Panc1 (cell line): ENCODE results near the gene DNAH12. TPM values are rescaled to one million over a fixed set of nuclear protein-coding genes. Genes with fewer than 3 reads are reported as not detected.

Source experiments
- ATAC-seq: fragments of 200-7000 bp; cut with Tn5 transposase; 2 replicates; pipeline ENCODE4 v1.9.1; 2020; ENCODE audit warnings: mild to moderate bottlenecking, moderate library complexity
- BruUV-seq: library from RNA; stranded (reverse); fragments of 400-500 nt; replicated peaks from 2 replicates; lab custom pipeline; 2021; lab: Mats Ljungman, UMichigan
- CTCF ChIA-PET: fragments of 300-600 bp; sonication (Branson Sonifier 250); formaldehyde crosslinking; loops from one replicate; lab custom pipeline; 2022; ENCODE audit warnings: antibody characterized with exemption; lab: Charles Lee
- POLR2A ChIA-PET: fragments of 300-600 bp; sonication (Branson Sonifier 250); formaldehyde crosslinking; loops from one replicate; lab custom pipeline; 2022; ENCODE audit warnings: antibody characterized with exemption; lab: Charles Lee
- DNase-seq: peaks from one replicate; pipeline ENCODE4 v3.0.0-alpha.2; 2010; ENCODE audit warnings: low read depth, low spot score
- H3K27ac ChIP-seq: 2 replicates; pipeline ENCODE4 v1.5.1; 2011; ENCODE audit warnings: mild to moderate bottlenecking, low read length, inconsistent platforms
- H3K27me3 ChIP-seq: fragments of 200-500 bp; sonication (Bioruptor generic); 2 replicates; pipeline ENCODE4 v1.6.0; 2014; ENCODE audit warnings: low read length, inconsistent platforms; ENCODE audit not compliant: control insufficient read depth, insufficient read depth
- H3K36me3 ChIP-seq: fragments of 200-500 bp; sonication (Bioruptor generic); 2 replicates; pipeline ENCODE4 v1.5.1; 2014; ENCODE audit warnings: inconsistent platforms, mild to moderate bottlenecking, low read length, moderate library complexity; ENCODE audit not compliant: control insufficient read depth, insufficient read depth
- H3K4me1 ChIP-seq: 2 replicates; pipeline ENCODE4 v1.5.1; 2011; ENCODE audit warnings: inconsistent platforms, mild to moderate bottlenecking, low read length, moderate library complexity; ENCODE audit not compliant: control insufficient read depth, insufficient read depth
- H3K4me3 ChIP-seq, 2 experiments: 2 replicates each; pipeline ENCODE4 v1.5.1; 2011 to 2012; ENCODE audit warnings: low read depth in 2 of 2, low read length in 2 of 2, mild to moderate bottlenecking in 2 of 2, inconsistent platforms in 1 of 2, moderate library complexity in 1 of 2
- H3K9me3 ChIP-seq: fragments of 200-500 bp; sonication (Bioruptor generic); 2 replicates; pipeline ENCODE4 v1.5.1; 2014; ENCODE audit warnings: low read depth, mild to moderate bottlenecking, inconsistent platforms, low read length, moderate library complexity; ENCODE audit not compliant: control insufficient read depth, insufficient read depth
- POLR2AphosphoS5 ChIP-seq: IDR thresholded peaks from 2 replicates; pipeline ENCODE4 v1.6.1; 2012; ENCODE audit warnings: mild to moderate bottlenecking, low read depth, low read length, moderate library complexity
- SIN3A ChIP-seq: IDR thresholded peaks from 2 replicates; pipeline ENCODE4 v1.6.1; 2012; ENCODE audit warnings: low read depth, mild to moderate bottlenecking, low read length, moderate library complexity, borderline replicate concordance; ENCODE audit not compliant: insufficient read depth
- TCF7L2 ChIP-seq: IDR thresholded peaks from 2 replicates; pipeline ENCODE4 v1.6.1; 2011; ENCODE audit warnings: mild to moderate bottlenecking, low read depth, low read length, inconsistent platforms
- in situ Hi-C: cut with HindIII; loops from 2 replicates; pipeline ENCODE4 v1.10.0; 2016; ENCODE audit warnings: low sequenced_read_pairs, low pct_unique_long_range_greater_than_20kb
- intact Hi-C: fragments of 100-400 bp; cut with micrococcal nuclease; formaldehyde crosslinking; loops from one replicate; pipeline ENCODE4 v1.10.0; 2022; ENCODE audit not compliant: unreplicated experiment
- total RNA-seq: library from RNA; stranded (reverse); gene quantifications from one replicate; pipeline ENCODE4 v1.2.1, GENCODE V29; 2021; ENCODE audit not compliant: unreplicated experiment
- TF ChIP-seq, protein P1 (sequence below), 2 experiments: IDR thresholded peaks; 2 replicates each; pipeline ENCODE4 v1.6.1; 2011 to 2012; ENCODE audit warnings: low read depth in 2 of 2, control low read depth in 1 of 2, low read length in 1 of 2, mild to moderate bottlenecking in 1 of 2, moderate library complexity in 1 of 2; ENCODE audit not compliant: insufficient read depth in 1 of 2
- TF ChIP-seq, protein P2 (sequence below): fragments of 450-650 bp; IDR thresholded peaks from 2 replicates; pipeline ENCODE4 v1.5.1; 2017; ENCODE audit warnings: mild to moderate bottlenecking

The DNAH12 gene
- total RNA-seq, 1 experiment from 2014 or later: 0.21 TPM

DNA sequence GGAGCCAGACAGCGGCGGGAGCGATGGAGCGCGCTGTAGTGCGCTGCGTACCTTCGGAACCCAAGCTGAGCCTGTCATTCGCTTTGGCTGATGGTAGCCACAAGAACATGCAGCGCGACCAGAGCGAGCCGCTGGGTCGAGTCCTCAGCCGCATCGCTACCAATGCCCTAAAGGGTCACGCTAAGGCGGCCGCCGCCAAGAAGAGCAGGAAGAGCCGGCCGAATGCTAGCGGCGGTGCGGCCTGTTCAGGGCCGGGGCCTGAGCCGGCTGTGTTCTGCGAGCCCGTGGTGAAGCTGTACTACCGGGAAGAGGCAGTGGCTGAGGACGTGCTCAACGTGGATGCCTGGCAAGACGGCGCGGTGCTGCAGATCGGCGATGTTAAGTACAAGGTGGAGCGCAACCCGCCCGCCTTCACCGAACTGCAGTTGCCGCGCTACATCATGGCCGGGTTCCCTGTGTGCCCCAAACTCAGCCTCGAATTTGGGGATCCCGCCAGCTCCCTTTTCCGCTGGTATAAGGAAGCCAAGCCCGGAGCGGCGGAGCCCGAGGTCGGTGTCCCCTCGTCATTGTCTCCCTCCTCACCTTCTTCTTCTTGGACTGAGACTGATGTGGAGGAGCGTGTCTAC, 12.4 kb upstream of the DNAH12 start:
- intact Hi-C loops (loop anchor here (10.0 kb wide), 1 partner anchor 152 kb away; no protein-coding TSS in a partner anchor), in situ Hi-C loops (no loop called here)
- Histone ChIP-seq H3K36me3 (peaks cover 10% of the 10 kb centered on the region), H3K4me3 (peak overlapping the region; percentile 67 to 85), H3K9me3 (no peaks in the 10 kb centered on the region), H3K27ac (peak overlapping the region; percentile 97), H3K4me1 (peaks cover 4% of the 10 kb centered on the region; the same call in 1 of the 2 replicates), H3K27me3 (no peaks in the 10 kb centered on the region)
- BruUV-seq: no TSS peak
- ChIA-PET CTCF (no interaction called here), POLR2A (no interaction called here)
- ATAC-seq: peak; percentile 67
- TF ChIP-seq TCF7L2 (no peak), SIN3A (no peak), POLR2AphosphoS5 (no peak)
- TF ChIP-seq, protein P1, sequence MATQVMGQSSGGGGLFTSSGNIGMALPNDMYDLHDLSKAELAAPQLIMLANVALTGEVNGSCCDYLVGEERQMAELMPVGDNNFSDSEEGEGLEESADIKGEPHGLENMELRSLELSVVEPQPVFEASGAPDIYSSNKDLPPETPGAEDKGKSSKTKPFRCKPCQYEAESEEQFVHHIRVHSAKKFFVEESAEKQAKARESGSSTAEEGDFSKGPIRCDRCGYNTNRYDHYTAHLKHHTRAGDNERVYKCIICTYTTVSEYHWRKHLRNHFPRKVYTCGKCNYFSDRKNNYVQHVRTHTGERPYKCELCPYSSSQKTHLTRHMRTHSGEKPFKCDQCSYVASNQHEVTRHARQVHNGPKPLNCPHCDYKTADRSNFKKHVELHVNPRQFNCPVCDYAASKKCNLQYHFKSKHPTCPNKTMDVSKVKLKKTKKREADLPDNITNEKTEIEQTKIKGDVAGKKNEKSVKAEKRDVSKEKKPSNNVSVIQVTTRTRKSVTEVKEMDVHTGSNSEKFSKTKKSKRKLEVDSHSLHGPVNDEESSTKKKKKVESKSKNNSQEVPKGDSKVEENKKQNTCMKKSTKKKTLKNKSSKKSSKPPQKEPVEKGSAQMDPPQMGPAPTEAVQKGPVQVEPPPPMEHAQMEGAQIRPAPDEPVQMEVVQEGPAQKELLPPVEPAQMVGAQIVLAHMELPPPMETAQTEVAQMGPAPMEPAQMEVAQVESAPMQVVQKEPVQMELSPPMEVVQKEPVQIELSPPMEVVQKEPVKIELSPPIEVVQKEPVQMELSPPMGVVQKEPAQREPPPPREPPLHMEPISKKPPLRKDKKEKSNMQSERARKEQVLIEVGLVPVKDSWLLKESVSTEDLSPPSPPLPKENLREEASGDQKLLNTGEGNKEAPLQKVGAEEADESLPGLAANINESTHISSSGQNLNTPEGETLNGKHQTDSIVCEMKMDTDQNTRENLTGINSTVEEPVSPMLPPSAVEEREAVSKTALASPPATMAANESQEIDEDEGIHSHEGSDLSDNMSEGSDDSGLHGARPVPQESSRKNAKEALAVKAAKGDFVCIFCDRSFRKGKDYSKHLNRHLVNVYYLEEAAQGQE (IDR thresholded peaks at IDR 0.05; ENCODE audit: insufficient read depth in 1 of 2, low read depth in 2 of 2, low read length in 1 of 2): no peak
- TF ChIP-seq, protein P2, sequence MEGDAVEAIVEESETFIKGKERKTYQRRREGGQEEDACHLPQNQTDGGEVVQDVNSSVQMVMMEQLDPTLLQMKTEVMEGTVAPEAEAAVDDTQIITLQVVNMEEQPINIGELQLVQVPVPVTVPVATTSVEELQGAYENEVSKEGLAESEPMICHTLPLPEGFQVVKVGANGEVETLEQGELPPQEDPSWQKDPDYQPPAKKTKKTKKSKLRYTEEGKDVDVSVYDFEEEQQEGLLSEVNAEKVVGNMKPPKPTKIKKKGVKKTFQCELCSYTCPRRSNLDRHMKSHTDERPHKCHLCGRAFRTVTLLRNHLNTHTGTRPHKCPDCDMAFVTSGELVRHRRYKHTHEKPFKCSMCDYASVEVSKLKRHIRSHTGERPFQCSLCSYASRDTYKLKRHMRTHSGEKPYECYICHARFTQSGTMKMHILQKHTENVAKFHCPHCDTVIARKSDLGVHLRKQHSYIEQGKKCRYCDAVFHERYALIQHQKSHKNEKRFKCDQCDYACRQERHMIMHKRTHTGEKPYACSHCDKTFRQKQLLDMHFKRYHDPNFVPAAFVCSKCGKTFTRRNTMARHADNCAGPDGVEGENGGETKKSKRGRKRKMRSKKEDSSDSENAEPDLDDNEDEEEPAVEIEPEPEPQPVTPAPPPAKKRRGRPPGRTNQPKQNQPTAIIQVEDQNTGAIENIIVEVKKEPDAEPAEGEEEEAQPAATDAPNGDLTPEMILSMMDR: no peak
- no peak for DNase-seq

DNA sequence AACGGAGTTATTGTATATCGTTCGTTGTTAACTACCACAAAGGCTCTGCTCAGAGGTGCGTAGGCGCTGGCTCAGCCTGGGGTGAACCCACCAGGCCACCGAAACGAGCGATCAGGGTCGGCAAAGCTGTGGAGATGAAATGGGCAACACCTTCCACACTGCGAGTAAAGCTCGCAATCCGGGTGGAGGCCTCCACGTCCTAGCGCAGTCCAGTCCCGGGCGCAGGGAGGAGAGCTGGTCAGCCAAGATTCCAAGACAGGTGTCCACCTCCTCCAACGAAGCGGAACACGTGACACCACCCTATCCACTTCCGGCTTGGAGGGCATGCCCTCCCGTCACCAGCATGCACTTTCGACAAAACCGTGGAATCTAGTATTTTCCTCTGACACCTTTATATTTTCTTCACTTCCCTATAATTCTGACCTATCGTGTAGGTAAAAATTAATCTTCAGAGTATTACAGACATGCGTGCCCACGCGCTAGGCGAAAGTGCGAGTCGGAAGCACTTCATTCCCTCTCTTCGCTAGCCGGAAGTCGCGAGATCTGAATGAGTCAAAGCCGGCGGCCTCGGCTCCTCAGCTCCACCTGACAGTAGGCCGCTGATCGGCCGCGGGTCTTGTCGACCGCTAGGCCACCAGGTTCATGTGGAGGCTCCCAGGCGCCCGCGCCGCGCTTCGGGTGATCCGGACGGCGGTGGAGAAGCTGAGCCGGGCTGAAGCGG, 11.8 kb upstream of the DNAH12 start, which contains the start of gene PDE12:
Gene PDE12, plus strand, starts transcription at position 537 of the 721 bp plus-strand sequence. Its CDS starts 106 bp downstream, at position 643.
- H3K27me3 ChIP-seq: no peaks in the 10 kb centered on the region
- ATAC-seq: peak; percentile 91
- no TSS peak for BruUV-seq
- H3K27ac ChIP-seq: peak within 1 kb of the TSS; percentile 97
- peaks cover 4% of the 10 kb centered on the region; the same call in 1 of the 2 replicates for H3K4me1 ChIP-seq
- ChIA-PET POLR2A (no interaction called here), CTCF (no interaction called here)
- peak; percentile 88 for DNase-seq
- H3K9me3 ChIP-seq: no peaks in the 10 kb centered on the region
- peaks cover 4% of the 10 kb centered on the region for H3K36me3 ChIP-seq
- TF ChIP-seq POLR2AphosphoS5 (peak; percentile 67), TCF7L2 (0 out of 2 replicates have a peak, but pooled peaks have one; percentile 29), SIN3A (0 out of 2 replicates have a peak, but pooled peaks have one; percentile 71)
- TF ChIP-seq, protein P1 (IDR thresholded peaks at IDR 0.05; ENCODE audit: insufficient read depth in 1 of 2, low read depth in 2 of 2, low read length in 1 of 2): no peak
- TF ChIP-seq, protein P2: no peak
- H3K4me3 ChIP-seq: peak within 1 kb of the TSS; percentile 67 to 85
- intact Hi-C loops: loop anchor here (10.0 kb wide), 1 partner anchor 151 kb away; no protein-coding TSS in a partner anchor
- in situ Hi-C loops: no loop called here
